Raji (cell line): ENCODE data around the gene SLC36A4.

Source experiments
- POLR2A ChIP-seq: IDR thresholded peaks from 2 replicates; pipeline ENCODE4 v1.6.1; 2011; ENCODE audit warnings: low read depth, low read length, control low read depth; ENCODE audit not compliant: insufficient read depth

SLC36A4 gene

DNA sequence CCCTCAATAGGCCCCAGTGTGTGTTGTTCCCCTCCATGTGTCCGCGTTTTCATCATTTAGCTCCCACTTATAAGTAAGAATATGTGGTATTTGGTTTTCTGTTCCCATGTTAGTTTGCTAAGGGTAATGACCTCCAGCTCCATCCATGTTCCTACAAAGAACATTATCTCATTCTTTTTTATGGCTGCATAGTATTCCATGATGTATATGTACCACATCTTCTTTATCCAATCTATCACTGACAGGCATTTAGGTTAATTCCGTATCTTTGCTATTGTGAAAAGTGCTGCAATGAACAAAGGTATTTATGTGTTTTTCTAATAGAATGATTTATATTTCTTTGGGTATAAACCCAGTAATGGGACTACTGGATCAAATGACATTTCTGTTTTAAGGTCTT is 42.1 kb downstream of the SLC36A4 start:
- no peak for TF ChIP-seq POLR2A

DNA sequence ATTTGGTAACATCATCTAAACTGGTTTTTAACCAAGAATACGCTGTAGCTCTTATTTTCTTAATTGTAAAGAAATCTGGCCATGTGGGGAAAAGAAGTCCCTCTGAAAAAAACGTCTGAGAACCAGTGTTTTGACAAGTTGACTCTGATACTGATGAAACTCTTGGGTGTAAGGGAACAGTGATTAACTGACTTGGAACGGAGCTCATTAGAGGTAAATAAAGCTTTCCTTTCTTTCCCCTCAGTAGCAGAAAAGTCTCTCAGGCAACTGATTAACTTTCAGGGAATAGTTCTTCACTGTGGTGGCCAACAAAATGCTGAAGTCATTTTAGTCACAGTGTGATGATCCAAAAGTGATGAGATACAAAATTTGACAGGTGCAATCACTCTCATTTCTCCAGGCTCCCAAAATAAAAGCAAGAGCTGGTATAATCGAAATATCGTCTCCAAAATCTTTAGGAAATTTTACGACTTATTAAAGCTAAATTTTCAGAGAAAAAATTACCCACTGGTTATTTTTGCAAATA is 52.3 kb downstream of the SLC36A4 start:
- no peak for TF ChIP-seq POLR2A

DNA sequence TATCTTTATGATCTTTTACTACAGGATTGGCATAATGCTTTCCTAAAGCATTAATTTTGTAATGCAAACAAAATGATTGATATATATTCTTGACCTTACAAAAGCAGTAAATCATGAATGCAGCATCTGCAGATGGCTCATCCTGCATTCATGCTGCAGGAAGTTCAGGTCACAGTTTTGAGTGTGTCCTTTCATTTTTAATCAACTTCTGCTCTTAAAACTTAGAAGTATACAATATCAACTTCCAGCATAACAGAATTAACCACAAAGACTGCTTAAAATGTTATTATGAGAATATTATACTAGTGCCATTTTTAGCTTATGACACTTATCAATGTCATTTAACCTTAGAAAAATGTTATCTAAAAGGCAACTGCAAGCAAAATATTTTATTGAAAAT is 54.0 kb downstream of the SLC36A4 start:
- TF ChIP-seq POLR2A, result no peak

DNA sequence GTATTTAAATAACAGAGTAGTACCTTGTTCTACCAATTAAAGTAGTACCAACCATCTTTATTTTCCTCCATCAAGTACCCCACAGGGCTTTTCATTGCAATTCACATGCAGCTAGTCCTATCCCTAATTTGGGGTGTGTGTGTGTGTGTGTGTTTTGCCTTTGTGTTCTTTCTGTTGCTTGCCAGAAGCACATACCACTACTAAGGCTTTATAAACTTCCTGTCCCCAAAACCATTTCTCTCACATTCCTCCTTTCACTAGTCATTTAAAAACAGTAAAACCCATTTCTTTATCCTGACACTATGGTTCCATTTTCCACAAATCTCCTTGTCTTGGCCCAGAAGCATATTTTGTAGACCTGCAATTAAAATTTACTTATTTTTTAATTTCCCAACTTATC is 54.6 kb downstream of the SLC36A4 start:
- no peak for TF ChIP-seq POLR2A

DNA sequence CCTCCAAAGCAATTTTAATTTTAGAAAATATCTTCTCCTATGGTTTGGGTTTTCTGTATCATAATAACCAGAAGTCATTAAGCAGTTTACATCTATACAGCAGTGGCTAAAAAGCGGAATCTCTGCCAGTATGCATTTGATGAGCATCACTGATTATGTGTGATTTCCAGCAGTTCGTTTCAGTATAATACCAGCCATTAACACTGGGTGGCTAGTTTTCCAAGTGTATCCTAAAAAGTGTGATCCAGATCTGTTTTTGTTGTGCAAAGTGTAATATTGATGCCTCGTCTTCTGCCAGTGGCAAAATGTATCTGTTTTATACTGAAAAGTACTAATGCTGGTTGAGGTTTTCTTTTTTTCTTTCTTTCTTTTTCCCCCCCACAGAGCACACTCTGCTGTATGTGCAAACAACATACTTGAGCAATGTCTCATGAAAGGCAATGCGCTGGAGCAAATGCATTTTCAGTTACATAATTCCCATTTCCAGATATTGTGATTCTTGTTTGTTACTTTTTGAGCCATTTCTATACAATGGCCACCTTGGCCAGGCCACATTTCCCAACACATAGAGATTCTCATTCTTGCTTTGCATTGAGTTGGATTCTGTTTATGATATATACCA is 64.2 kb downstream of the SLC36A4 start:
- TF ChIP-seq POLR2A, result no peak

DNA sequence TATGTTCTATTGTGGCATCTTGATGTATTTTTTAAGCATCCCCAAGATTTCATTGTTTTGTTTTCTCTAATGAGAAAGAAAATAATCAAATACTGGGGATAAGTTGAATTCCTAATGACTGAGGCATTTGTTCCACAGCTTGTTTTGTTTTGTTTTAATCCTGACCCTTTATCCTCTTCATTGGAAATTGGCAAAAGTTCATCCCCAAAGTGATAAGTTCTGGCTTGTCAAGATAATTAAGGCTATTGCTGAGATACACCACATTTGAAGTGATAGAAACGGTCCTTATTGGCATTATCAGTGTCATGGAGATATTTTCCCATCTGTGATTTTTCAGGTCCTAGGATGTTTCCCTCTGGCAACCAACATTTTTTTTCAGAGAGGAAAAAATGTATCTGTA is 65.0 kb downstream of the SLC36A4 start:
- TF ChIP-seq POLR2A, result no peak

DNA sequence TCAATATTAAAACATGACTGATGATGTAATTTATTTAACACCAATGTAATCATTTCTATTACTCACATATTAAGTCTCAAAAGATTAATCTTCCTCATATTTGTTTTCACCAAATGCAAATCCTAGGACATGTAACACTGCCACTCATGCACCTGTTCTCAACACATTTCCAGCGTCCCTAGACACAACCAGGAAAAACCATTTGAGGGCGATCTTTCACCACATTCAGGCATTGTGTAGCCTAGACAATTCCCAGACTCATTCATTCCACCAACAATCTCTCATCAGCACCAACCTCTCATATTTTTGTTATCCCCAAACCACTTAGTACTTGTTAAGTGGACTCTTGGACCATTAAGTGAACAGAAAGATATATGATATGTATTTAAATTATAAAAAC is 66.1 kb downstream of the SLC36A4 start:
- TF ChIP-seq POLR2A, result no peak

DNA sequence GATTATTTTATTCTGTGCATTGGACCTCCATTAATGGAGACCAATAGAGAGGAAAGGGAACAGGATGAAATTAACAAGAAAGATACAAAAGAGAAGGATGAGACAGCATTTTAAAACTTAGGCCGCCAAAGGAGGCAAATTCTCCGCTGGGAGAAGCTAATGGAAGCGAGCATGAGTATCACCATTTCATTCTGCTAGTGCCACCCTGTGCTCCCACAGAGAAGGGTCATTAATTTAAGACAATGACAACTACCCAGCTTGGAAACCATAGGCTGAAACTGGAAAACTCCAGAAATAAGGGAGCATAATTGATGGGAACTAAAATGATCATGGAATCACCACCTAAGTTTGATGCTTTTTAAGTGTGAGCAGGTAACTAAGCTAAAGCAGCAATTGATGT is 69.2 kb downstream of the SLC36A4 start:
- TF ChIP-seq POLR2A, result no peak

DNA sequence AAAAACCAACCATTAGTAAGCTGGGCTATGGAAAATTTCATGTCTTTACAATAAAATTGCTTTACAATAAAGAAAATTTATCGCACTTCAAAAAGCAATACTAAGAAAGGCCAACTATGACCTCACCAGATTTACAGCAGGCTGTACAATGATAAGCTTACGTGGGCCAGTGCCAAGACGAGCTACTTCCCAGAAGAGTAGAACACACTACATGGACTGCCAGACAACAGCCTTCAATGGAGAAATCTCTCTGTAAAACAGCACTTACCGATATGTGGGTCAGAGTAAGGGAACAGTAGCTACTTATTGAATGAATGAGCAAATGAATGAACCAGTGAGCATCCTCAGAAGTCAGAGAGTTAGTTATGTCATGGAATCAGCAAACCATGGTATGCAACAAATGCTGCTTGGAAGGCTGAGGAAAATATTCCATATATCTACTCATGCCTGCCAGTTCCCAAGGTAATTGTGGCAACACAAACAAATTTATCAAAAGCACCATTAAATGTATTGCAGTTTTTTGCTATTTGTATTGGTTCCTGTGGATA is 74.4 kb downstream of the SLC36A4 start:
- TF ChIP-seq POLR2A, result no peak

DNA sequence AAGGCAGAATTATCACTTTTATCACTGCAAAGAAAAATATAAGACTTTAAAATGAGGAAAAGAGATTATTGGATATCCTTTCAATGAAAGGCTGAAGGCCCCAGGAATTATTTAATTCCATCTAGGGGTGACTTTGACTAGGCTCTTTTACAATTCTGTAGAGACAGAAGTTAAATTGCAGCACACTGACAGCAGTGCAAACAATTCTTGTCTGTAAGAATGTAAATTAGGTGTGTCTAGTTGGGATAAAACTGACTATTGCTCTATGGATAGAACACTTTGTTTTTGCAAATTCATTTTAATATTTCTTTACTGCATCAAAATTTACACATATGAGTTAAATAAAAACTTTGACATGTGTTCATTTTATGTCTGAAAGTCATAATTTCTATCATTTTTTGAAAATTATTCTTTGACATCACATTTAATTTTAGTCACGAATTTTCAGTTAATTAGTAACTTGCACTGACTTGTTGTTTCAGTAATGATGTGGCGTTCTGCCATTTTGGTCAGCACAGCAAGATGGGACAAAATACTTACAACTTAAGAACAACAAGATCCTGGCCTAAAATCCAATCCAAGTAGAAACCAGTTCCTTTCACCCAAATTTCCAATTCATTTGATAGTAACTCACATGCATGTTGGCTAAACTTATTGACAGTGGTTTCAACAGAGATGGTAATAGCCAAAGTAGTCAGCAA is 75.1 kb downstream of the SLC36A4 start:
- no peak for TF ChIP-seq POLR2A

DNA sequence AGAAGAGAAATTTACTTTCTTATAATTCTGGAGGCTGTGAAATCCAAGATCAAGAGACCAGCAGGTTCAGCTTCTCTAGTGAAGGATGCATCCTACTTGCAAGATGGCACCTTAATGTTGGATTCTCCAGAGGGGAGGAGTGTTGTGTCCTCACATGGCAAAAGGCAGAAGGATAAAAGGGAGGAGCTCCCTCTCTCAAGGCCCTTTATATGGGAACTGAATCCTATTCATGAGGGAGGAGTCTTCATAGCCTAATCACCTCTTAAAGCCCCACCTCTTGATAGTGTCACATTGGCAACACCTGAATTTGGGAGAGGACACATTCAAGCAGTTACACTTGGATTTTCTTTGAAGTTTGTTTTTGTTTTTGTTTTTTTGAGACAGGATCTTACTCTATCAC is 79.5 kb downstream of the SLC36A4 start:
- TF ChIP-seq POLR2A, result no peak

DNA sequence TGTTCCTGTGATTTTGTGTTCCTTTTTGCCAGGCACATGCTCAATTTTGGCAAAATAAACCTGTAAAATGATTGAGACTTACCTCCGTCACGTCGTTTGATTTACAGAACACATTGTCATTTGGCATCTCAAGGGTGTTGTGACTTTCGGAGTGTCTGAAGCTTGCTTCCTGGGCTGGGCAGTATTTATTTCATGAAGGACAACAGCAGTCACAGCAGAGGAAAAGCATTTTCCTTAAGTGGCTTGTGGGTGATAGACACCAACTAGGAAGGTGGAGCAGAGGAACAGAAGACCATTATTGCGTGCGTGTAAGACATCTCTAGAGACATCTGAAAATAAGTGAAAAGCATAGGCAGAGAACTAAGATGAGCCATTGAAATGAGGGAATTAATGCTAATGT is 80.2 kb downstream of the SLC36A4 start:
- no peak for TF ChIP-seq POLR2A

DNA sequence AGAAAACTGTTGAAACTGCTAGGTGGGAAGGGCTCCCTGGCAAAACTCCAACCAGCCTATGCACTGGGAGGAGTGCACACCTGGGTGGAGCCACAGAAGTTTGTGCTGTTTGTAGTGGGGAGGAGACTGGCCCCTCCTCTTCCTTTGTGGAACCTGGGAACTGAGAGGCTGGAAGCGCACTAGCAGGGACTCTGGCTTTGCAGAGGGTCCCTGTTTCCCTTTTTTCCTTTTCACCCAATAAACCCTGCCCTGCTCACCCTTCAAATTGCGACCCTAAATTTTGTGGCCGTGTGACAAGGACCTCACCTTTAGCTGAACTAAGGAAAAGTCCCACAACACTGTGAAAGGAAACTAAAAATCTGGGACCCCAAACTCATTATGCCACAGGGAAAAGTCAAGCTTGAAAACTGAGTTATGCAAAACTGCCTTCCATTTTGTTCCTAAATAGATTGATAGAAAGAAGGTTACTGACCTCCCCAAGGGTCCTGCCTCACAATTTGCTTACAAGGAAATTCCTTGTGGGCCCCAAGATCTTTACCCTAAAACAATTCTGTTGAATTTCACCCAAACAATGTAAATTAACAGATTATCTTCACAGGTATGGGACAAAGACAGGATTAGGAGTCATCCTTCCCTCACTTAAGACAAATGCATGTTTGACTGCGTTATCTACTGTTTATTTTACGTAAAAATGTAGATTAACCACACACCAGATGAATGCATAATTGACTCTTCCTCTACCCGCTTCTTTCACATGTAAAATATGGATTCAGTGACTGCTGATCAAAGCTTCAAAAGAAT is 81.0 kb downstream of the SLC36A4 start:
- TF ChIP-seq POLR2A, result no peak

DNA sequence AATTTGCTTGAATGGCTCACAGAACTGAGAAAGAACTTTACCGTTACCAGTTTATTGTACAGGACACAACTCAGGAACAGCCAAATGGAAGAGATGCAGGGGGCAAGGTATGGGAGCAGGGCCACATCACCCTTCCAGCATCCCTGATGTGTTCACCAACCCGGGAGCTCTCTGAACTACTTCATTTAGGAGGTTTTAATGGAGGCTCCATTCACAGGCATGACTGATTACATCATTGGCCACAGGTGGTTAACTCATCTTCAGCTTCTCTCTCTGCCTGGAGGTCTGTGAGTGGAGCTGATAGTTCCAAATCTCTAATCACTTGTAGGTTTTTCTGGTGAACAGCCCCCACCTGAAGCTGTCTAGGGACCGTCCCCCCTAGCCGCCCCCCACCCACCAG is 83.5 kb downstream of the SLC36A4 start:
- no peak for TF ChIP-seq POLR2A

DNA sequence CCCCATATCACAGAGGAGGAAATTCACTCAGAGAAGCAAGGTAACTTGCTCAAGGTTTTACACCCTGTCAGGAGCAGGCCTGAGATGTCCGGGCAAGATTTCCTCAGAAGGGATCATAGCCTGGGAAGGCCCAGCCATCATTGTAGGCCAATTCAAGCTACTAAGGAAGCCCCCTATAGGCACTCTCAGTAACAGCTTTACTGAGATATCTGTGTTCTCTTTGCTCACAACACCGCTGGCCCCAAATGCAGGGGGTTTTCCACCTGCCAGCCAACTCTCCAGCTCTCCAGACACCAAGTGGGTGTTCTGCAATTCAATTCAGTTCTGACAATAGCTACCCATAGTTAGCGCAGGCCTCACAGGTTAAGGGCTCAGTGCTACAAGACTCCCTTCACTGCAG is 84.0 kb downstream of the SLC36A4 start:
- TF ChIP-seq POLR2A, result no peak

DNA sequence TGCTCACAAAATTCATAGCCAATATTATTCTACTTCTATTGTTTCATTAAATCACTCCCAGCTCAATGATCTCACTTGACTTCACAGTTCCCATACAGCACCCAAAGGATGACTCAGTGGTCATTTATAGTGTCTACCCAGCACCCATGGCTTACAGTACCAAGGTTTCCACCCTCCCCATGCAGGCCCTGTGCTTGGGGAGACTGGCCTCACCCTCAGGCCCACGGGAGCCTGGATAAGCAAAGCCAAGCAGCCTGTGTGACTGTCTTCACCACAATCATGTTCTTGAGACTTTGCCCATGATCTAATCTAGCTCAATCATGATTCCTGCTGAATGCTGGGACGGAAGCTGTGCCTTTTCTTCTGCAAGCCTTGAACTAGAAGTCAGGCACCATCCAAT is 97.6 kb downstream of the SLC36A4 start:
- no peak for TF ChIP-seq POLR2A

DNA sequence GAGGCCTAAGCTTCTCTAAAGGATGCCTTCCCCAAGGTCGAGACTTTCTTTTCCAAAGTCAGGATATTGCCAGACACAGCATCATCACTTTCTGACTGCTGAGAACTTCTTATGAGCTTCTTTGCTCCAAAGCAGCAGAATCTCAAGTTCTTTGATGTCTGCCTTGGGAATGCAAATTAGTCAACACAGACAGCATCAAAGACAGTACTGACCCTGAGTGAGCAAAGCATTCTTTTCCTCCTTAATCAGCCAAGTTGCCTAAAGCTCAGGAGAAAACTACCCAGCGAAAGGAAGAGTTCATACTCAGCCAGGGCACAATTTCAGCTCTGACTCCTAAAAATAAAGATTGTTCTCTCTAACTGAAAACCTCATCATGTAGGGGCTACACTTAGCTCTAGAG is 98.0 kb downstream of the SLC36A4 start:
- no peak for TF ChIP-seq POLR2A
